Liver (tissue), 3 donors: ENCODE data around the gene ARL3.

Experiments
- CTCF ChIP-seq: fragments of 150-350 bp; IDR thresholded peaks from 2 replicates; pipeline ENCODE4 v1.5.1; 2017; ENCODE audit warnings: improper control_type of control experiment, low read depth, low read length; ENCODE audit not compliant: missing input control
- HNF4G ChIP-seq: IDR thresholded peaks from 2 replicates; pipeline ENCODE4 v1.6.1; 2016; ENCODE audit warnings: antibody characterized with exemption
- JUND ChIP-seq, 2 donors: IDR thresholded peaks; 2 replicates each; pipeline ENCODE4 v1.6.1; 2016; ENCODE audit warnings: antibody characterized with exemption in 2 of 2
- YY1 ChIP-seq: IDR thresholded peaks from 2 replicates; pipeline ENCODE4 v1.6.1; 2016; ENCODE audit warnings: antibody characterized with exemption, mild to moderate bottlenecking
- donor health status: healthy.
- donor health status: healthy.

GRCh38 chr10:102657984-102658724, 56.0 kb downstream of the ARL3 start:
- TF ChIP-seq HNF4G (no peak), CTCF (no peak), YY1 (no peak), JUND (IDR thresholded peaks at IDR 0.05) (no peak)
